Urothelium cell line (cell line): Measurements from ENCODE around the gene C2CD4B.

ENCODE experiments used
- DNase-seq: peaks from one replicate; pipeline ENCODE4 v3.0.0; 2011; ENCODE audit warnings: low spot score, mixed read lengths
- FAIRE-seq: peaks from 2 replicates; lab custom pipeline; 2011; peaks lifted over from hg19 to GRCh38; lab: Jason Lieb, UNC

C2CD4B gene

GRCh38 chr15:62150445-62150844 is 14.6 kb downstream of the C2CD4B start:
- FAIRE-seq (no peak), DNase-seq (no peak)

DNA sequence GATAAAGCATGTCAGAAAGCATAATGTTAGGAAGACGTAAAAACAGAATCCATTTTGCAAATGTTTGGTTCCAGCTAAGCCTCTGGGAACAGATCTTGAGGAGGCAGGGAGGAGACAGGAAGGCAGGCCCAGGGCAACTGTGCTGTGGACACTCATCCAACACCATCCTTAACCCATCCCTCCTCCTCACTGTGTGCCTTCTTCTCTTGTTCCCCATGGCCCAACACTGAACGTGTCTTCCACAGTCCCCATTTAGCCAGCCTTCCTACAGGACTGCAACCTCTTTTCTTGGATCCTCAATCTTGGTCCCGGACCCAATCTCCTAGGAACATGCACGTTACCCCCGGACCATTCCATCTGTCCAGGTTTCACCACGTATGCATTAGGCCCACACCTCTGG is 15.4 kb downstream of the C2CD4B start:
- no peak for FAIRE-seq

GRCh38 chr15:62147551-62147950 is 17.5 kb downstream of the C2CD4B start:
- FAIRE-seq (no peak), DNase-seq (no peak)

More for the DNA sequence above, 15.4 kb downstream of the C2CD4B start:
- no peak for DNase-seq

- no peak for DNase-seq
- FAIRE-seq = no peak
Observed at GRCh38 chr15:62147149-62147548, 17.9 kb downstream of the C2CD4B start.

DNA sequence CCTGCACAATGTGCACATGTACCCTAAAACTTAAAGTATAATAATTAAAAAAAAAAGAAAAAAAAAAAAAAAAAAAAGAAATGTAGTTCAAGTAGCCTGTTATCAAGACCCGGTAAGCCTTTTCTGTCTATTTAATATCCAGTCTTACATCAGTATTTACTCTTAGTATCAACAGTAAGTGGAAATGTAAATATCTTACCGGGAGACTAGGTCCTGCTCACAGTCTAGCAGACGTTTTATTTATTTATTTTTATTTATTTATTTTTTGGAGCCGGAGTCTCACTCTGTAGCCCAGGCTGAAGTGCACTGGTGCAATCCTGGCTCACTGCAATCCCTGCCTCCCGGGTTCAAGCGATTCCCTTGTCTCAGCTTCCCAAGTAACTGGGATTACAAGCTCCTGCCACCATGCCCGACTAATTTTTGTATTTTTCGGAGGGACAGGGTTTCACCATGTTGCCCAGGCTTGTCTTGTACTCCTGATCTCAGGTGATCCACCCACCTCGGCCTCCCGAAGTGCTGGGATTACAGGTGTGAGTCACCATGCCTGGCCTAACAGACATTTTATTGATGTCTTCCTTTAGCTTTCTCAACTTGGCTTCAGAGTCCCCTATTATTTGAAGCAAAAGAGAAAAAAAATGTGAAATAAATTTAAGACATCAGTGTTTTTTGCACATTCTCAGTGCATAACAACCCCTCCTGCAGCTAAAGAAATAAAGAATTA is 19.9 kb downstream of the C2CD4B start:
- DNase-seq = no peak
- FAIRE-seq = no peak

GRCh38 chr15:62142736-62143135 is 22.3 kb downstream of the C2CD4B start:
- FAIRE-seq = no peak
- DNase-seq = no peak

DNA sequence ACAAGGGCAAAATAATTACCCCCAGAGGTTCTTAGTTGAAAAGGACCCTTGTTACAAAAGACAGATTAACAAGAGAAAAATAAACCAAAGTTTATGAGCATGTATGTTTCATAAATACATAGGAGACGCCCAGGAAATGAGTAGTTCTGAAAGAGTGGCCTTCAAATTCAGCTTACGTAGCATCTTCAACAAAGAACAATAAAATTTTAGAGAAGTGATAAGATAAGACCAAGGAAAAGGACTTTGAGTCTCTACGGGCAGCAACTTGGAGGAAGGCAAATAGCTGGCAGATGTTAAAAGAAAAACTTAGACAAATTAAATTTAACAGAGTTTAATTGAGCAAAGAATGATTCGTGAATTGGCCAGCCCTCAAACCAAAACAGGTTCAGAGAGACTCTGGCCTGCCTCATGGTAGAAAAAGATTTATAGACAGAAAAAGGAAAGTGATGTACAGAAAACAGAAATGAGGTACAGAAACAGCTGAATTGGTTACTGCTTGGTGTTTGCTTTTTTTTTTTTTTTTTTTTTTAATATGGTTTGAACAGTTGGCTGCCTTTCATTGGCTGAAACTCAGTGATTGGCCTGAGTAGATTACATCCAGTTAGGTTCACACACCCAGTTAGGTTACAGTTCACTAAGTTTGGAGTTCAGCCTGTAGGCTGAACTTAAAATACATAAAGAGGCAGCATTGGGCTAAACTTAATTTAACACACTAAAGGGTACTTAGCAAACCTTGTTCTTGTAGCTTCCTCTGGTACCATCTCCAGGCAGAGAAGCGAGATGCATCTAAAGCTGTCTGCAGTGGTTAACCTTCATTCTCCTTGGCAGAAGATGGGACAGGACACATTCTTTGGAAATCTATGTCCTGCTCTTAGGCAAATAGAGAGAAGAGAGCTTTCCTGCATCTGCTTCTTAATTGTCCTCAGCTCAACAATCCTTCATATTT is 23.2 kb downstream of the C2CD4B start:
- FAIRE-seq (no peak), DNase-seq (no peak)

DNA sequence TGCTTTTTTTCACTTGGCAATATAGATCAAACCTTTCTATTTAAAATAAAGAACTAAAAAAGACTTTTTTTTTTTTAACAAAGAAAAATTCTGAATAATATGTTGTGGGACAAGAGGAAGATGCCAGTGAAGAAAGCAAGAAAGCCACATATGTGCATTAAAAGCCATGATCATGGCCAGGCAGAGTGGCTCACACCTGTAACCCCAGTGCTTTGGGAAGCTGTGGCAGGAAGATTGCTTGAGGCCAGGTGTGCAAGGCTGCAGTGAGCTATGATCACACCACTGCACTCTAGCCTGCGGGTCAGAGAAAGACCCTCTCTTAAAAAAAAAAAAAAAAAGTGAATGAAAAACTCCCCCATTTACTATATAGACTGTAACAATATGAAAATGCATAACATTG is 23.9 kb downstream of the C2CD4B start:
- DNase-seq = no peak
- FAIRE-seq = no peak

GRCh38 chr15:62138124-62138523 is 27.0 kb downstream of the C2CD4B start:
- peak; percentile 92 for FAIRE-seq

DNA sequence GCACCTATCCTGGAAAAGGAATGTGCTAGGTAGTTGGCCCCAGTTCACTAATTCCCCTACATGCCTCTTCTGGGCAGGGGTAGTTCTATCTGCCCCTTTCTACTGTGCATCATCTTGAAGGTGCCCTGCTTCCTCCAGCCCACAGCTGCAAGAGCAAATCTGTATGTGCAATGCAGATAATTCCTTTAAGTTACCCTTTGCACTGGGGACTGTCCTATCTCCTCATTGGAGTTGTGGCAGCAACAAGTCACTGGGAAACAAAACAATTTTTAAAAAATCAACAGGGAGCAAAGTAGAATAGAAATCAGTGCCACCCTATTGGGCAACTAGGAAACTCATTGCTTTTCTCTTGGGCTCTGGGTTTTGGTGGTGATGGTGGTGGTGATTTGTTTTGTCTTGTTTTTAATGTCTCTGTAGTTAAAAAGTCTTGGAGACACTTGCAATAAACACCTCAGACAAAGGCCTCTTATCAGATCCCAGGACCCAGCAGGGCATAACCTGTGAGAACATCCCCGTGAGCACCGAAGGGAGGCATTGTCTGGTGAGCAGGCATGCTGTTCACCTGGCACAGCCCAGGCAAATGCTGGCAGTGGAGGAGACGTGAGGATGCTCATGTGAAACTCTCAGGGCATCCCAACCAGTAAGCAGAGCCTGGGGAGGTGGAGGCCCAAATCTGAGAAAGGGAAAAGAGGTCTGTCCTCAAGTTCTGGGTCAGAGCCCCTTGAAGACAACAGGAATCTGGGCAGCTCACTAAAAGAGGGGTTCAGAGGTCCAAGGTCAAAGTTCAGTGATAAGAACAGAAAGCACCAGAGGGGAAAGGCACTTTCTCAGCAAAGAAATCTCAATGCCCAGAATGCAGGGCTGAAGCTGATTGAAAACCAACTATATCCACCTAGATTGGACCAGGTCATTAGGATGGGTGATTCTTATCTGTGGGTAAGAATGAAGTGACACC is 27.9 kb downstream of the C2CD4B start:
- DNase-seq (no peak), FAIRE-seq (peak; percentile 23)

More at GRCh38 chr15:62138124-62138523, 27.0 kb downstream of the C2CD4B start:
- DNase-seq = peak; percentile 79

- DNase-seq (peak; percentile 72), FAIRE-seq (peak; percentile 97)
Observed at GRCh38 chr15:62135532-62136134, 29.5 kb downstream of the C2CD4B start.

DNA sequence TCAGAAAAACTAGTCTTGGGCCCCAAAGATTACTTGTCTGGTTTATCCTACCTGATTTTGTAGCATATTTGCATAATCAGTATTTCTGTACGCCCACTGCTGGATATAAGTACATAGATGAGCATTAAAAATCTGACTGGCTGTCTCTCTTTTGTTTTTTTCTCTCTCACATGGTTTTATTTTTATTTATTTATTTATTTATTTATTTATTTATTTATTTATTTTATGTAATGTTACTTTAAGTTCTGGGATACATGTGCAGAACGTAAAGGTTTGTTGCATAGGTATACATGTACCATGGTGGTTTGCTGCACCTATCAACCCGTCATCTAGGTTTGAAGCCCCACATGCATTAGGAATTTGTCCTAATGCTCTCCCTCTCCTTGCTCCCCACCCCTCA is 31.9 kb downstream of the C2CD4B start:
- DNase-seq (no peak), FAIRE-seq (no peak)

GRCh38 chr15:62128916-62129315 is 36.2 kb downstream of the C2CD4B start:
- peak; percentile 27 for FAIRE-seq
- no peak for DNase-seq

DNA sequence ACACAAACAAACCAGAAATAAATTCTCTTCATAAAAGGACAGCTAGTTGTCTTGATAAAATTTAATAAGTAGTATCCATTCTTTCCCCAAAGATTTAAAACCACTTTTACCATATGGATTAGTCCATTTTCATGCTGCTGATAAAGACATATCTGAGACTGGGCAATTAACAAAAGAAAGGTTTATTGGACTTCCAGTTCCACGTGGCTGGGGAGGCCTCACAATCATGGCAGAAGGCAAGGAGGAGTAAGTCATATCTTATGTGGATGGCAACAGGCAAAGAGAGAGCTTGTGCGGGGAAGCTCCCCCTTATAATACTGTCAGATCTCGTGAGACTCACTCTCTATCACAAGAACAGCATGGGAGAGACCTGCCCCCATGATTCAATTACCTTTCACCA is 38.7 kb downstream of the C2CD4B start:
- no peak for DNase-seq
- FAIRE-seq = no peak

GRCh38 chr15:62125773-62126172 is 39.3 kb downstream of the C2CD4B start:
- FAIRE-seq = peak; percentile 70
- DNase-seq = peak; percentile 46

GRCh38 chr15:62124973-62125303 is 40.1 kb downstream of the C2CD4B start:
- no peak for FAIRE-seq
- no peak for DNase-seq

DNA sequence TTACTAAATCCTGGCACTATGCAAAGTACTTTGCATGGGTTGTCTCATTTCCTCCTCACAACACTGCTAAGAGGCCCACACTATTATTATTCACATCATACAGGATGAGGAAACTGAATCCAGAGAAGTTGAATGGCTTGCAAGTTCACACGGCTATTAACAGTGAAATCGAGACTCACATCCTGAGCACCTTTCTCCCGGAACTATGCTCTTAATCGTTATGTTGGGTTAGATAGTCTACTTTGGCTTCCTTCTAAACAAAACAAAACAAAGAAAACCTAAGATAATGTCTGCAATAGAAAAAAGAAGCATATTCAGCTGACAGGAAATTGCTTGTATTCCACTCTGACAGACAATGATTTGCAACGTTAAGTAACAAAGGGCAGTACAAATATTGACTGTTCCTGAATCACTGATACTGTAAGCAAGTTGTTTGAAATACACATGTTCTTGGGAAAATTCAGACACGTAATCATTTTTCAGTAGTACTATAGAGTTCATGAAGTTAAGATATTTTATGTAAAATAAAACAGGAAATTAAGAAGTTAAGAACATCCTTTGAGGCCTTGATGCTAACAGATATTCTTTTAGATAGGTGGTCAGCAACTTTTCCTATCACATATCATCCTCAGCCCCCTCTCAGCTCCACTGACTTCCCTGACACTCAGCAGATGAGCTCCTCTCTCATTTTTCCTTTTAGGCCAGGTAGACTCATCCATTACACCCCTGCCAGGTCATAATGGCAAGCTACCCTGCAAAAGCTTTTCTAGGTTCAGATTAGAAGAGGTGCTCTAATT is 40.7 kb downstream of the C2CD4B start:
- no peak for DNase-seq
- peak; percentile 23 for FAIRE-seq

DNA sequence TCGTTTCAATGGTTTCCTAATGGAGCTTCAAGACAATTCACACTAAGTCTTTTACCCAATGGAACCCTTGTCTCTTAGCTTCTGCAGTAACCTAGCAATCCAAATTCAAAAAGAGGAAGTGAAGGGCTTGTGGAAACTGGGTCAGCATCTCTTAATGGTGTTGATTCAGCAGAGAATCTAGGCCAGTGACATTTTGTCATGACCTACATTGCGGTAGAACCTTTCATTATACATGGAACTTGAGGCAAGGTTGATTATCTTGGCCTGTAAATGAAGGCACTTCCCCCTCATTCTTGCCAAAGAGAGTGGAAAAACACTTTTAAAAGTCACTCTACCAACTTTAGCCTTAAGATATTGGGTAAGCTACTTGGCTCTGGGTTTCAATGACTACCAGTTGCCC is 42.8 kb downstream of the C2CD4B start:
- no peak for DNase-seq
- FAIRE-seq = no peak

DNA sequence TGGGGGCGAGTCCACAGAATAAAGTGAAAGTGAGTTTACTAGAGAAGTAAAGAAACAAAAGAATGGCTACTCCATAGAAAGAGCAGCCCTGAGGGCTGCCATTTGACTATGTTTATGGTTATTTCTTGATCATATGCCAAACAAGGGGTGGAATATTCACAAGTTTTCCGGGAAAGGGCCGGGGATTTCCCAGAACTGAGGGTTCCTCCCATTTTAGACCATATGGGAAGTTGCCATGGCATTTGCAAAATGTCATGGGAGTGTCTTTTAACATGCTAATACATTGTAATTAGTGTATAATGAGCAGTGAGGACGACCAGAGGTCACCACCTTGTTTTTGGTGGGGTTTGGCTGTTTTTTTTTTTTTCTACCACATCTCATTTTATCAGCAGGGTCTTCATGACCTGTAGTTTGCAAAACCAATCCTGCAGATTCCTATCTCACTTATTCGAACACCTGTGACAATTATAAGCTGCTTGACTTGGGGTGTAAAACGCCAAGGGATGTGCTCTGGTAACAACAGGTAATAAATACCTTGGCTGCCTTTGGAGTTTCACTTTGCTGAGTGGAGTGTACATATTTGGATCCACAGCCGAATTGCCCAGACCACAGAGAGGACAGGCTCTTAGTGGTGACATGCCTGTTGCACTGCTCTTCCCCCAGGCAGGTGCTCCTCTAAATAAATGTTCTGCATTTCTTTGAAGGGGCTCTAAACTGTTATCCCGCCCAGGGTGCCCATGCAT is 43.6 kb downstream of the C2CD4B start:
- no peak for DNase-seq
- no peak for FAIRE-seq
